Activated CD4-positive, alpha-beta T cell treated with anti-CD3 and anti-CD28 coated beads for 4 hours (primary cell): ENCODE results near the gene WNT6.

ENCODE experiments used
- DNase-seq, 2 donors: peaks; one replicate each; pipeline ENCODE4 v3.0.0-alpha.2; 2020

WNT6 gene

GRCh38 chr2:218878926-218879761 lies 19.5 kb downstream of the WNT6 start:
- no peak for DNase-seq

GRCh38 chr2:218879776-218880101 lies 20.1 kb downstream of the WNT6 start:
- no peak for DNase-seq

GRCh38 chr2:218880102-218880858 lies 20.7 kb downstream of the WNT6 start, which contains the start of gene WNT10A:
Gene WNT10A, plus strand, starts transcription at chr2:218880852. Its CDS starts 144 bp downstream, at chr2:218880996.
- peak; percentile 89 to 92 for DNase-seq

GRCh38 chr2:218880859-218881594 lies 21.4 kb downstream of the WNT6 start:
- no peak for DNase-seq

- DNase-seq = no peak
These were observed 22.3 kb downstream of the WNT6 start for GRCh38 chr2:218881744-218882460.

- no peak for DNase-seq
These were observed 22.8 kb downstream of the WNT6 start for GRCh38 chr2:218882461-218882816.

GRCh38 chr2:218882866-218883366 lies 23.3 kb downstream of the WNT6 start:
- DNase-seq = no peak

- DNase-seq = peak; percentile 50 to 54
These were observed 24.2 kb downstream of the WNT6 start for GRCh38 chr2:218883491-218884490.

- DNase-seq = no peak
These were observed 24.9 kb downstream of the WNT6 start for GRCh38 chr2:218884519-218884918.

GRCh38 chr2:218885981-218886947 lies 26.7 kb downstream of the WNT6 start:
- no peak for DNase-seq

GRCh38 chr2:218887079-218887478 lies 27.5 kb downstream of the WNT6 start:
- DNase-seq = no peak

GRCh38 chr2:218888341-218888740 lies 28.7 kb downstream of the WNT6 start:
- DNase-seq = no peak

- no peak for DNase-seq
These were observed 30.3 kb downstream of the WNT6 start for GRCh38 chr2:218889937-218890336.

- DNase-seq = no peak
These were observed 30.8 kb downstream of the WNT6 start for GRCh38 chr2:218890369-218890768.

GRCh38 chr2:218891275-218892135 lies 31.9 kb downstream of the WNT6 start:
- DNase-seq = no peak

GRCh38 chr2:218892693-218893348 lies 33.2 kb downstream of the WNT6 start:
- peak; percentile 78 to 86 for DNase-seq

- DNase-seq = peak in 1 of 2 donors; percentile 54
These were observed 33.9 kb downstream of the WNT6 start for GRCh38 chr2:218893349-218894150.
